Kidney glomerular epithelial cell (primary cell): ENCODE measurements around the gene GDPD4.

Experiments
- DNase-seq: peaks from one replicate; lab custom pipeline; 2025; lab: John Stamatoyannopoulos, UW

The GDPD4 gene

GRCh38 chr11:77175021-77175842, 126.3 kb downstream of the GDPD4 start:
- DNase-seq = no peak

- no peak for DNase-seq
These were observed 126.9 kb downstream of the GDPD4 start for GRCh38 chr11:77174559-77174958.

GRCh38 chr11:77173494-77173893, 128.0 kb downstream of the GDPD4 start:
- DNase-seq = no peak

- DNase-seq = no peak
These were observed 128.9 kb downstream of the GDPD4 start for GRCh38 chr11:77172666-77172982.

- no peak for DNase-seq
These were observed 129.4 kb downstream of the GDPD4 start for GRCh38 chr11:77171885-77172665.

- no peak for DNase-seq
These were observed 130.2 kb downstream of the GDPD4 start for GRCh38 chr11:77171254-77171653.

- DNase-seq = no peak
These were observed 131.4 kb downstream of the GDPD4 start for GRCh38 chr11:77170107-77170506.

GRCh38 chr11:77167791-77168190, 133.7 kb downstream of the GDPD4 start:
- no peak for DNase-seq

GRCh38 chr11:77167111-77167626, 134.3 kb downstream of the GDPD4 start:
- DNase-seq = no peak
